ENCODE results near the gene TPMT.

TPMT gene

DNA sequence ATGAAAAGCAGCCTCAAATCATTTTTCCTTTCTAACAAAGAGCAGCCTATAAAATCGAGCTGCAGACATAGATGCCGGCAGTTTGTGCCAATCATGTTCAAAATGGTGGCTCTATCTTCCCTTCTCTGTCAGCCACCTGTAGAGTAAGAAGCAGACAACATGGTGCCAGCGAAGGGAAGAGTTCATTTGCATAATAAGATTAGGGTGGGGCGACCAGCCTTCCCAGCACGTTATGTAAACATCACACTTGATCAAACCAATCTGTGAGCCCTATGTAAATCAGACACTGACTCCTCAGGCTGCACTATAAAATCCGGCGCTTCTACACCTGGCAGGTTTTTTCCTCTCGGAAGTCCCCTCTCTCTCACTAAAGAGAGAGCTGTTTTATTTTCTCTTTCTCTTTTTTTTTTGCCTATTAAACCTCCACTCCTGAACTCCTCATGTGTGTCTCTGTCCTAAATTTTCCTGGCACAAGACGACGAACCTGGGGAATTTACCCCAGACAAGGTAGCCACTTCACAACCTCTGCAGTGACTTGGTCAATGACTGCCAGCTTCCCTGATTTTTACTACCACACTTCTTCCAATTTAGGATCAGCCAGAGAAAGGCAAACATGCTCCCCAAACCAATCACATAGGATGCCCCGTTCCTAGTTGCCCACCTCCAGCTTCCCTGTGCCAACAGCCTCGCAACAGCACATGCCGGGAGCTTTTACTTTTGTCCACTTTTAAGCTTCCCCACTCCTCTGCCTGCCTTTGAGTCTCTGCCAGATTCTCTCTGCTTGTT, 12.9 kb downstream of the TPMT start:
- Mint-ChIP-seq H3K4me3 (no peak overlapping the region), H3K9me3 (no peaks in the 10 kb centered on the region), H3K27me3 (no peaks in the 10 kb centered on the region), H3K36me3 (peaks cover 35% of the 10 kb centered on the region), H3K4me1 (no peaks in the 10 kb centered on the region), H3K27ac (no peak overlapping the region)
- no peak for ATAC-seq

DNA sequence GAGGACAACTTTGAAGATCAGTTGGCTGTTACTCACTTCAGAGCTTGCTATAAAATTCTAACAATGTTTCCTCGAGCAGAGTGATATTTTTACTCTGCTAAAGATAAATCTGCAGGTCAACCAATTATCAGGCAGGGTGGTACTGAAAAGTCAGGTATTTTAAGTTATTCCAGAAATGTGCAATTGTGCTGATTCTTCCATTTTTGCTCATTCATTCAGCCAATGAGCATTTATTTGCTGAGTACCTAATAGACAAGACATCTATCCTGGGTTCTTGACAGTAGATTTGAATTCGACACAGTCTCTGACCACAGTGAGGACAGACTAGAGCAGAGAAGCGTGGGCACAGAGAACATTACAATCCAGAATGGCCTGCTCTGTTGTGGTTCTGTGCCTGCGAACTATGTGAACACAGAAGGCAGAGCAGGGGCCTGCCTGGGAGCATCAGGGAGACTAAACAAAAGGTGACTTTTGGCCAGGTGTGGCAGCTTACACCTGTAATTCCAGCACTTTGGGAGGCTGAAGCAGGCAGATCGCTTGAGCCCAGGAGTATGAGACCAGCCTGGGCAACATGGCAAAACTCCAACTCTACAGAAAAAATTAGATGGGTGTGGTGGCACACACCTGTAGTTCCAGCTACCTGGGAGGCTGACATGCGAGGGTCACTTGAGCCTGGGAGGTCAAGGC, 14.8 kb downstream of the TPMT start:
- Mint-ChIP-seq H3K9me3 (no peaks in the 10 kb centered on the region), H3K4me1 (no peaks in the 10 kb centered on the region), H3K27ac (no peak overlapping the region), H3K27me3 (no peaks in the 10 kb centered on the region), H3K4me3 (no peak overlapping the region), H3K36me3 (peaks cover 47% of the 10 kb centered on the region)
- no peak for ATAC-seq

DNA sequence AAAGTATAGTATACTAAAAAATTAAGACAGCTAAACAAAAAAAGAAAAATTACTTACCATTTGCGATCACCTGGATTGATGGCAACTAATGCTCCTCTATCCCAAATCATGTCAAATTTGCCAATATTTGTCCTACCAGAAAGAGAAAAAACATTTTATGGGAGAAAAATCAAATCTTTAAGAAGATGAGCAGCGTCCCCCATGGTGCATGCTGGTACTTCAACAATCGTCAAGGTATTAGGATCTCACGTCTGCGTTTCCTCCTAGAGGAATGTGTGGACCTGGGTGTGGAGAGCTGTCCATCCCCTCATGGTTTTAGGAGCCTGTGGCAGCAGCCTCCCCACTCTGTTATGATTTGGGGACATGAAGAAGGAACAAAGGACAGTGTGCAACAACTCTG, 16.0 kb downstream of the TPMT start:
- Mint-ChIP-seq H3K36me3 (peaks cover 53% of the 10 kb centered on the region), H3K27ac (no peak overlapping the region), H3K4me3 (no peak overlapping the region), H3K9me3 (no peaks in the 10 kb centered on the region), H3K4me1 (no peaks in the 10 kb centered on the region), H3K27me3 (no peaks in the 10 kb centered on the region)
- no peak for ATAC-seq

DNA sequence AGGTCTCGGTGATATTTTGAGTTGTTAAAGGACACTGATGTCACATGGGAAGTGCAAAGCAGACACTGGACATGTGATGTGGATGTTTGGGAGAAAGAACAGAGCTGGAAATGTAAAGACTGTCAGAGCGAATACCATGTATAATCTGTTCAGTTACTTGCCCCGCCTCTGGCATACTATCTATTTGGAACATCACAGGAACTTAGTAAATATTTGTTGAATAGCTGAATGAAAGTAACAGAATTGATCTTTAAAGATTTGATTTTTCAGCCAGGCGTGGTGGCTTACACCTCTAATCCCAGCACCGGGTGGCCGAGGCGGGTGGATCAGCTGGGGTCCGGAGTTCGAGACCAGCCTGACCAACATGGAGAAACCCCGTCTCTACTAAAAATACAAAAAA, 18.6 kb downstream of the TPMT start:
- no peak for ATAC-seq
- Mint-ChIP-seq H3K4me3 (no peak overlapping the region), H3K27me3 (no peaks in the 10 kb centered on the region), H3K27ac (no peak overlapping the region), H3K9me3 (no peaks in the 10 kb centered on the region), H3K36me3 (peaks cover 50% of the 10 kb centered on the region), H3K4me1 (no peaks in the 10 kb centered on the region)

DNA sequence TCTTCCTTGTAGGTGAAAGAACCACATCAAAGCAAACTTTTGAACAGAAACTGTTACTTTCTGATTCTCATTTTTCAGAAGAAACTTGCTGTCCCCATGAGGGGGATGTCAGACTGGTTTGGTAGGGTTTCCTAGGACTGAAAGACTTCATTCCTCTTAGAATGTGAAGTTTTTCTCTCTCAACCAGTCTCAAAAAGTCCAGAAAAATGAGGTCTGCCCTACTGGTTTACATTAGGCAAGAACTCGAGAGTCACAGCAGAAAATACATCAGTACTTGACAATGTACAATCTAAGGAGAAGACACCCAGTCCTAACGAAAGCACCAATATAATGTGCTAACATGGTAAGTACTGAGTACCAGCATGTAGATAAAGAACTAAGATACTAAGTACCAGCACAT, 19.7 kb downstream of the TPMT start:
- H3K4me1 Mint-ChIP-seq = no peaks in the 10 kb centered on the region
- H3K27ac Mint-ChIP-seq = no peak overlapping the region
- H3K4me3 Mint-ChIP-seq = no peak overlapping the region
- no peaks in the 10 kb centered on the region for H3K27me3 Mint-ChIP-seq
- peaks cover 42% of the 10 kb centered on the region for H3K36me3 Mint-ChIP-seq
- ATAC-seq = no peak
- H3K9me3 Mint-ChIP-seq = no peaks in the 10 kb centered on the region

DNA sequence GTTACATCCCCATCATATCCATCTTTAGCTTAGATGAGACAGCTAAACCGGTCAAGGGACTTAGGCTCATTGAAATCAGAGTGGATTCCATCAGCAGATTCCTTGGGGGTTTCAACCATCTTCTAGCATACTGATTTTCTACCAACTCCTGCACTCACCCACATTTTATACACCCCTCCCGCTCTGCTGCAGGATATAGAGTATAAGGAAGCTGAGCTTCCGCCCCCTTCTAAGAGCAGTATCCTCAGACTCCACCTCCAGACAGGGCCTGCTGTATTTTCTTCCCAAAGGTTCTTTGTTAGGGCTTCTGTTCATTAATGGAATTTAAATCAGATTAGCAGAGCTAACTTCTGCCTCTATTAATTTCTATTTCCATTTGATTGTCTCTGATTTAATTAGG, 22.5 kb downstream of the TPMT start:
- Mint-ChIP-seq H3K27ac (no peak overlapping the region), H3K9me3 (no peaks in the 10 kb centered on the region), H3K36me3 (peaks cover 38% of the 10 kb centered on the region), H3K4me3 (no peak overlapping the region), H3K27me3 (no peaks in the 10 kb centered on the region), H3K4me1 (no peaks in the 10 kb centered on the region)
- no peak for ATAC-seq

DNA sequence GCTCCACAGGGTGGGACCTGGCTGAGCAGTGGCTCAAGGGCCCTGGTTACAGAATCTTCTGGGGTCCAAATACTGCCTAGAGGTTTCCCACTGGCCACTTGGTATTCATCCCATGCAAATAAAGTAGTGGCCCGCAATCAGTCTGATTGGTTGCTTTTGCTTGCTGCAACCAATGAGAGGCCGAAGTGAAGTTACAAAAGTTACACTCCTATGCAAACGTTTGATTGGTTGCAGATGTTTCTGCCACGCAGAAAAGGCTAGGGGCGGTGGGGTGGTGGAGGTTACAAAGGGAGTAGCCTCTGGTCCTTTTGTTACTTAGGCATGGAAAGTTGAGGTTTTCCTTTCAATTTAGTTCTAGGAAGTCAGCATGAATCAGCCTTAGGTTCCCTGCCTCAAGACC, 28.8 kb downstream of the TPMT start:
- ATAC-seq = no peak
- Mint-ChIP-seq H3K4me1 (peaks cover 9% of the 10 kb centered on the region), H3K4me3 (no peak overlapping the region), H3K36me3 (peaks cover 8% of the 10 kb centered on the region), H3K27me3 (no peaks in the 10 kb centered on the region), H3K9me3 (no peaks in the 10 kb centered on the region), H3K27ac (no peak overlapping the region)

DNA sequence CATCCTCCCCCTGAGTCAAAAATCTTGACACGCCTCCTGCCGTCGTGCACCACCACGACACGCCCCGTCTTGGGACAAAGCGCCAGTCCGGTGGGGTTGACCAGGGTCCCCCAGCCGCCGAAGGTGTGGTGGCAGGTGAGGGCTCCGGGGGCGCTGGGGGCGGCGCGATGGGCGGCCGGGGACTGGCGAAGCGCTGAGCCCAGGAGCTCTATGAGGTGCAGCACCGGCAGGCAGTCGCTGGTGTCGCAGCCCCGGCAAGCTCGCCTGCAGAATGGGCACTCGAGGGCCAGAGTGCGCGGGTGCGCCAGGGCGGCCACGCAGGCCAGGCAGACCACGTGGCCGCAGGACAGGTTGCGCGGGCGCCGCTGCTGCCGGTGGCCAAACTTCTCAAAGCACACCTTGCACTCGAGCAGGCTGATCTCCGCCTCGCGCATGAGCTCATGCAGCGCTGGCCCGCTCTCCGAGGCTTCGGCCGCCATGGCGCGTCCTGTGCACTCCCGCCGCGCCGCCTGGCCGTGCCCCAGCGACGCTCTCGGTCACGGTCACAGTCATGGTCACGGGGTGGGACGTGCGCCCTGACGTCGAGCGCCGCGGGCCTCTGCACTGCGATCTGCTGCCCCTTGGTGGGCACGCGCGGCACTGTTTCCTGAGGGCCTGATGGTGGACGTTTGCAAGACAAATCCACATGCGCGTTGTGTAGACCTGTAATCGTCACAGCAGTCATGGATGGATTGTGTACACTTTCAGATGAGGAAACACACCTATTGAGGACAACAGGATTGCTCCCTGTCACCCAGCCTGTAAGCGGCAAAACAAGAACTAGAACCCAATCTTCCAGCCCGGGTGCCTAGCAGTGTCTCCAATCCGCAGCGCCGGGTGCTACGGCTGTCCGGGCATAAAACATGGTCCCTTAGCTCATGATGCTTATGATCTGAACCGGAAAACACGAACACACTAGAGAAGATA, 32.5 kb downstream of the TPMT start, which contains the start of gene NHLRC1:
TSS of gene NHLRC1 (minus strand) at position 550 of the 966 bp plus-strand sequence. CDS start at position 479, 71 bp downstream.
- H3K4me1 Mint-ChIP-seq = peaks cover 9% of the 10 kb centered on the region
- peak within 1 kb of the TSS; percentile 81 for H3K4me3 Mint-ChIP-seq
- no peaks in the 10 kb centered on the region for H3K9me3 Mint-ChIP-seq
- peak within 1 kb of the TSS; percentile 82 for H3K27ac Mint-ChIP-seq
- H3K27me3 Mint-ChIP-seq = no peaks in the 10 kb centered on the region
- no peaks in the 10 kb centered on the region for H3K36me3 Mint-ChIP-seq
- ATAC-seq = peak; percentile 99

DNA sequence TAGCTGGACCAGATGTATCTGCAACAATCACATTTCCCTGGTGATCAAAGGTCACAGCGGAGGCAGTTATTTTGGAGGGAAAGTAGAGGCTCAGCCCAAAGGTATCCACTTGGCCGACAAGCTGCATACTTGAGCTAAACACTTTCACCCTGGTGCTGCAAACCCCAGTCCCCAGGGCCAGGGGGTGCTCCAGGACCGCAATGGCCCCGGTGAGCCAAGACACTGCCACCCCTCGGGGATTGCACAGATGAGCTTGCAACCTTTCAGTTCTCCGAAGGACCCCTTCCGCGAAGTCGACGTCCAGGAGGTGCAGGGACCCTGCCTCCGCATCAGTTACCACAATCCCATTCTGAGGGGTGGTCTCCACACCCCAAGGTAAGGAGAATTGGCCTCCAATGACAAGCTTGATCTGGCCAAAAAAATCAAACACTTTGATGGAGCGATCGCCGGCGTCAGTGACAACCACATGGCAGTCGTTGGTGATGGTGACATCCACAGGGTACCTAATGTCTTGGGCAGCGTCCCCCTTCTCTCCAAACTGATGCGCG, 33.2 kb downstream of the TPMT start:
- peak overlapping the region; percentile 82 for H3K27ac Mint-ChIP-seq
- no peak for ATAC-seq
- H3K27me3 Mint-ChIP-seq = no peaks in the 10 kb centered on the region
- peak overlapping the region; percentile 38 for H3K4me3 Mint-ChIP-seq
- H3K36me3 Mint-ChIP-seq = no peaks in the 10 kb centered on the region
- H3K9me3 Mint-ChIP-seq = no peaks in the 10 kb centered on the region
- peaks cover 9% of the 10 kb centered on the region for H3K4me1 Mint-ChIP-seq

DNA sequence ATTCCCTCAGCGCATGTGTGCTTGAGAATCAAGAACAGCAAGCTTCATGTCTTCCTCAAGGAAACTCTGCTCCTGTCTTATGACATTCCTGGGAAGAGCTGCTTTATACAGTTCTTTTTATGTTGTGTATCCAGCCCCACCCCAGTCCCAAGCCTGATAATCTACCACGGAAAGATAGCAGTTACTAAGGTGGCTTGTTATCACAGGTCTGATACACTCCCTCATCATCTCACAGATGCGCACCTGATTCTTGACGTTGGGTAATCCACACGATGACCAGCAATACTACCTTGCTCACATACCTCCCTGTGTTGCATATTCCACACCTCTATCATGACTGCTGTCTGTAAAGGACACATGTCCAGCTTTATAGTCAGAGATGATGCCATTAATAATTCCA, 35.6 kb downstream of the TPMT start:
- ATAC-seq = no peak
- Mint-ChIP-seq H3K36me3 (no peaks in the 10 kb centered on the region), H3K27me3 (no peaks in the 10 kb centered on the region), H3K4me1 (peaks cover 17% of the 10 kb centered on the region), H3K4me3 (no peak overlapping the region), H3K27ac (no peak overlapping the region), H3K9me3 (peaks cover 2% of the 10 kb centered on the region)

DNA sequence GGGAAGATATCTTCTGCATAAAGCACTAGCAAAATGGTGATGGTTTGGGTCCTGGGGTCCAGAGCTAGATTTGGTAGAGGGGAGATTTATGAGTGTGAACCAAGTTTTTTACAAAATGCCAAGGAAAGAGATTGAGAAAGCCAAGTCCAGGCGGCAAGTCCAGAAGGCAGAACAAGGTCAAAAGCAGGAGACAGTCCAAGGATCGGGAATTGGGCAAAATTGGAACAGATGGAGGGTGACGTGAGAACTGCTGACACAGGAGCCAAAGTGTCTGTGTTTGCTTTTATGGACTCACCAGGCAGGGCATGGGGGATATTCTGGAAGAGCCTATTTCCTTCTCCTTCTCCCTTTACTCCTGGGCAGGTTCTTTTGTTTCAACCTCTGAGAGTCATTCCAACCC, 36.5 kb downstream of the TPMT start:
- Mint-ChIP-seq H3K4me1 (peaks cover 17% of the 10 kb centered on the region), H3K9me3 (peaks cover 2% of the 10 kb centered on the region), H3K4me3 (no peak overlapping the region), H3K27me3 (peaks cover 4% of the 10 kb centered on the region), H3K27ac (no peak overlapping the region), H3K36me3 (no peaks in the 10 kb centered on the region)
- no peak for ATAC-seq

DNA sequence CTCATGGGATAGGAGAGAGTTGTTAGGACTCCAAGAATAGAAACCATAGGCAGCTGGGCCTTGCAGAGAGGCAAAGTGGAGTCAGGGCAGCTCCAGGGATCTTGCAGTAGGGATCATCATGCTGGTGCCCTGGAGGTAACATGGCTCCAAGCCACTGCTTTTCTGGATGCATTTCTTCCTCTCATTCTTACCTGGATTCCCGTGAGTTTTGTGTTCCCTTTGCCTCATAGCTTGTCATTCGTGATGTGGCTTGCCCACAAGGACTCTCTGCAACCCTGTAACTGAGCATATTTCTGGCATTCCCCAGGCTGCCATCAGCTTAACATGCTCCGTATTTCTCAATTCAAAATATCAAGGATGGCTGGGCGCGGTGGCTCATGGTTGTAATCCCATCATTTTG, 37.7 kb downstream of the TPMT start:
- H3K27me3 Mint-ChIP-seq = peaks cover 9% of the 10 kb centered on the region
- no peak overlapping the region for H3K27ac Mint-ChIP-seq
- H3K36me3 Mint-ChIP-seq = no peaks in the 10 kb centered on the region
- H3K9me3 Mint-ChIP-seq = peaks cover 2% of the 10 kb centered on the region
- ATAC-seq = no peak
- no peak overlapping the region for H3K4me3 Mint-ChIP-seq
- H3K4me1 Mint-ChIP-seq = peaks cover 8% of the 10 kb centered on the region

DNA sequence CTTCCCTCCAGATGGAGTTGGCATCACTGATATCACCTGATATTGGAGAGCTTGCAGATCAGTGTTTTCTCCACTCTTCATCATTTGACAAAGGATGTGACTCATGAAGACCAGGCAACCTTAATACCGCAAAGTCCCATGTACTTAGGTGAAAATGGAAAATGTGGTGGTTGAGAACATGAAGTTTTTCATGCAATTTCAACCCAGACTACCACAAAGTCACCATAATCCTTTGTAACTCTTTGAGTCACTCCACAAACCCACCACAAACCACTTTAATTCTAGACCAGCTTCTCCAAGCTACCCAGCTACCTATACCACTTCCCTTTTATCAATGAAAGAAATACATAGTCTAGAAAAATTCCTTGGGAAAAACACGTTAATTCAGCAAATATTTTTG, 39.5 kb downstream of the TPMT start:
- Mint-ChIP-seq H3K4me1 (peaks cover 8% of the 10 kb centered on the region), H3K27me3 (peaks cover 9% of the 10 kb centered on the region), H3K36me3 (no peaks in the 10 kb centered on the region), H3K27ac (no peak overlapping the region), H3K9me3 (peaks cover 2% of the 10 kb centered on the region), H3K4me3 (no peak overlapping the region)
- ATAC-seq = no peak

DNA sequence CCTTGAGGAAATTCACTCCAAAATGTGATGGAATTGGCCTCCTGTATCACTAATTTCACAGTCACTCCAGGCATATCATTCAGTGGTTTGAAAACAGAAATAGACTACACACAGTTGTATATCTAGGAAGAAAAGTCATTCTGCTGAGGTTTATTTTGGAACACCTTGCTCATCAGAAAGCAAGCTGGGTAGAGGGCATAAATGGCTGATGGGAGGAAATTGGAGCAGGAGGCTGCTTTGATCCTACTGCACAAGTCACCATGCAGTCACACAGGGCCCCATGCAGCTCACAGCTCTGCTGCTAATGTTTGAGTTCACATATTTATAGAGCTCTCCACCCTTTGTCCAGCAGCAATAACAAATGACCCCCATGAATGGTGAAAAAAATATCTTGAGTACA, 44.7 kb downstream of the TPMT start:
- peaks cover 19% of the 10 kb centered on the region for H3K27me3 Mint-ChIP-seq
- H3K4me3 Mint-ChIP-seq = no peak overlapping the region
- H3K36me3 Mint-ChIP-seq = peaks cover 16% of the 10 kb centered on the region
- no peak for ATAC-seq
- H3K9me3 Mint-ChIP-seq = peaks cover 15% of the 10 kb centered on the region
- H3K4me1 Mint-ChIP-seq = no peaks in the 10 kb centered on the region
- no peak overlapping the region for H3K27ac Mint-ChIP-seq

DNA sequence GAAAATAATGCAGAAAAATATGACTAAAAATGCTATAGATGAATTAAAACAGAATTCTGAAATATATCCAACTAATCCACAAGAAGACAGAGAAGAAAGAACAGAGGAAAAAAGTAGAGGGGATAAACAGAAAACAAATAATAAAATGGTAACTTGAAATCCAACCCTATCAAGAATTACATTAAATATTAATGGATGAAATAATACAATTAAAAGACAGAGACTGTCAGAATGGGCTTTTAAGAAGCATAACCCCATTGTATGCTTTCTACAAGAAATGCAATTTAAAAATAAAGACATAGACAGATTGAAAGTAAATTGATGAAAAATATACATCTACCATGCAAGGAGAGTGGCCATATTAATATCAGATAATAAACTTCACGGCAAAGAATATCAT, 47.8 kb downstream of the TPMT start:
- peaks cover 22% of the 10 kb centered on the region for H3K27me3 Mint-ChIP-seq
- ATAC-seq = no peak
- no peak overlapping the region for H3K4me3 Mint-ChIP-seq
- H3K9me3 Mint-ChIP-seq = peaks cover 13% of the 10 kb centered on the region
- no peaks in the 10 kb centered on the region for H3K4me1 Mint-ChIP-seq
- H3K36me3 Mint-ChIP-seq = peaks cover 16% of the 10 kb centered on the region
- no peak overlapping the region for H3K27ac Mint-ChIP-seq
